Endodermal cell (in vitro differentiated cells): ENCODE results near the gene THAP8. TPM values are rescaled to one million over a fixed set of nuclear protein-coding genes. Genes with fewer than 3 reads are reported as not detected.

Source experiments
- DNase-seq: peaks from one replicate; pipeline ENCODE4 v3.0.0-alpha.2; 2017
- H3K27ac ChIP-seq: 2 replicates; pipeline ENCODE4 v1.5.1; 2013; ENCODE audit warnings: mild to moderate bottlenecking, low read depth, low read length, moderate library complexity
- H3K27me3 ChIP-seq: 2 replicates; pipeline ENCODE4 v1.6.1; 2013; ENCODE audit warnings: mild to moderate bottlenecking, low read length, moderate library complexity; ENCODE audit not compliant: insufficient read depth, control insufficient read depth, poor library complexity, severe bottlenecking
- H3K36me3 ChIP-seq: 2 replicates; pipeline ENCODE4 v1.7.0; 2013; ENCODE audit warnings: mild to moderate bottlenecking, low read length, moderate library complexity; ENCODE audit not compliant: control insufficient read depth, insufficient read depth
- H3K4me1 ChIP-seq: one replicate; pipeline ENCODE4 v1.7.0; 2013; ENCODE audit warnings: low read length; ENCODE audit not compliant: control insufficient read depth, insufficient read depth
- H3K4me3 ChIP-seq: 2 replicates; pipeline ENCODE4 v1.5.1; 2013; ENCODE audit warnings: mild to moderate bottlenecking, low read length, moderate library complexity
- H3K9ac ChIP-seq: 2 replicates; pipeline ENCODE4 v1.6.1; 2013; ENCODE audit warnings: mild to moderate bottlenecking, low read length, moderate library complexity; ENCODE audit not compliant: poor library complexity, severe bottlenecking; ENCODE audit errors: extremely low read depth
- H3K9me3 ChIP-seq: 2 replicates; pipeline ENCODE4 v1.6.1; 2013; ENCODE audit warnings: mild to moderate bottlenecking, low read length, moderate library complexity; ENCODE audit not compliant: control insufficient read depth
- H3K27ac Mint-ChIP-seq: 2 replicates; pipeline ENCODE4 v1.8.0; 2020; ENCODE audit warnings: mixed read lengths
- H3K27me3 Mint-ChIP-seq: 2 replicates; pipeline ENCODE4 v1.8.0; 2021; ENCODE audit warnings: mild to moderate bottlenecking, mixed read lengths; ENCODE audit not compliant: insufficient read depth
- H3K36me3 Mint-ChIP-seq: 2 replicates; pipeline ENCODE4 v1.8.0; 2020; ENCODE audit warnings: low read depth, mixed read lengths
- H3K4me1 Mint-ChIP-seq: 2 replicates; pipeline ENCODE4 v1.8.0; 2020; ENCODE audit warnings: mixed read lengths
- H3K4me3 Mint-ChIP-seq: 2 replicates; pipeline ENCODE4 v1.8.0; 2020; ENCODE audit warnings: mild to moderate bottlenecking, moderate library complexity, mixed read lengths
- H3K9me3 Mint-ChIP-seq: 2 replicates; pipeline ENCODE4 v1.8.0; 2020; ENCODE audit warnings: mild to moderate bottlenecking, mixed read lengths
- CTCF ChIP-seq: fragments of 200-600 bp; sonication (generic); conservative IDR thresholded peaks from 2 replicates; pipeline ENCODE4 v1.5.0; 2021; ENCODE audit warnings: antibody characterized with exemption, mild to moderate bottlenecking
- WGBS, 2 experiments: methylation state at CpG; one replicate each; pipeline versions ENCODE4 v1.1.5 to v1.1.7; 2013; ENCODE audit warnings: missing lambda C conversion rate in 2 of 2, mixed read lengths in 1 of 2; ENCODE audit not compliant: insufficient coverage in 1 of 2, insufficient read length in 1 of 2; 5-methylcytosine and 5-hydroxymethylcytosine counted together
- total RNA-seq, 2 donors: library from RNA; stranded (reverse); fragmentation: NEBNext Ultra II Directional in 1 of 2; extraction: Animal tissue kit (Norgen Biotek cat#: 25700) in 1 of 2; gene quantifications; 2 replicates in 1 of 2; 3 replicates in 1 of 2; pipeline ENCODE4 v1.2.1, GENCODE V29; 2021

THAP8 gene
- total RNA-seq, 2 donors from 2014 or later: 6.7 to 8.9 TPM

- Mint-ChIP-seq H3K27me3 (peaks cover 2% of the 10 kb centered on the region), H3K4me3 (no peak overlapping the region), H3K9me3 (no peaks in the 10 kb centered on the region), H3K36me3 (peaks cover 2% of the 10 kb centered on the region), H3K27ac (peak overlapping the region; percentile 26), H3K4me1 (peaks cover 23% of the 10 kb centered on the region)
- no peaks in the 10 kb centered on the region for H3K36me3 ChIP-seq
- peak; percentile 3 for TF ChIP-seq CTCF
- 73 to 75% methylated on average over 4 of the region's 4 CpGs for WGBS, 2 experiments
- no peaks in the 10 kb centered on the region for H3K27me3 ChIP-seq
- no peak overlapping the region for H3K4me3 ChIP-seq
- no peak overlapping the region for H3K27ac ChIP-seq
- no peak overlapping the region for H3K9ac ChIP-seq
- peak; percentile 80 for DNase-seq
- peaks cover 3% of the 10 kb centered on the region for H3K4me1 ChIP-seq
- no peaks in the 10 kb centered on the region for H3K9me3 ChIP-seq
These were observed 2.4 kb downstream of the THAP8 start for GRCh38 chr19:36051637-36052036.

GRCh38 chr19:36051236-36051635 is 2.8 kb downstream of the THAP8 start:
- H3K27ac ChIP-seq: no peak overlapping the region
- H3K4me1 ChIP-seq: peaks cover 3% of the 10 kb centered on the region
- H3K9me3 ChIP-seq: no peaks in the 10 kb centered on the region
- 17 to 26% methylated on average over 3 of the region's 3 CpGs for WGBS, 2 experiments
- Mint-ChIP-seq H3K27me3 (peaks cover 2% of the 10 kb centered on the region), H3K9me3 (no peaks in the 10 kb centered on the region), H3K36me3 (peaks cover 4% of the 10 kb centered on the region), H3K27ac (peak overlapping the region; percentile 26), H3K4me1 (peaks cover 21% of the 10 kb centered on the region), H3K4me3 (no peak overlapping the region)
- TF ChIP-seq CTCF: peak; percentile 82
- no peak overlapping the region for H3K9ac ChIP-seq
- peak; percentile 89 for DNase-seq
- H3K27me3 ChIP-seq: no peaks in the 10 kb centered on the region
- no peaks in the 10 kb centered on the region for H3K36me3 ChIP-seq
- H3K4me3 ChIP-seq: no peak overlapping the region

- no peak for DNase-seq
- Mint-ChIP-seq H3K4me1 (peaks cover 13% of the 10 kb centered on the region), H3K4me3 (no peak overlapping the region), H3K36me3 (peaks cover 14% of the 10 kb centered on the region), H3K27ac (no peak overlapping the region), H3K9me3 (no peaks in the 10 kb centered on the region), H3K27me3 (peaks cover 2% of the 10 kb centered on the region)
- 89 to 95% methylated on average over 1 to 3 of the region's 4 CpGs for WGBS, 2 experiments
- no peak overlapping the region for H3K4me3 ChIP-seq
- no peaks in the 10 kb centered on the region for H3K36me3 ChIP-seq
- H3K9ac ChIP-seq: no peak overlapping the region
- no peaks in the 10 kb centered on the region for H3K4me1 ChIP-seq
- no peaks in the 10 kb centered on the region for H3K9me3 ChIP-seq
- no peak overlapping the region for H3K27ac ChIP-seq
- no peaks in the 10 kb centered on the region for H3K27me3 ChIP-seq
- no peak for TF ChIP-seq CTCF
These were observed 4.9 kb downstream of the THAP8 start for GRCh38 chr19:36049080-36049698.
